GM04504 (cell line): ENCODE data around the gene BMPR1A.
"Not testable (repeated sequence)": the region's sequence is repeated elsewhere in the genome, so short reads cannot be mapped to it uniquely, and the experiment has no call there.

Source experiments
- DNase-seq: peaks from one replicate; pipeline ENCODE4 v3.0.0-alpha.2; 2012; ENCODE audit warnings: low read depth

The BMPR1A gene

DNA sequence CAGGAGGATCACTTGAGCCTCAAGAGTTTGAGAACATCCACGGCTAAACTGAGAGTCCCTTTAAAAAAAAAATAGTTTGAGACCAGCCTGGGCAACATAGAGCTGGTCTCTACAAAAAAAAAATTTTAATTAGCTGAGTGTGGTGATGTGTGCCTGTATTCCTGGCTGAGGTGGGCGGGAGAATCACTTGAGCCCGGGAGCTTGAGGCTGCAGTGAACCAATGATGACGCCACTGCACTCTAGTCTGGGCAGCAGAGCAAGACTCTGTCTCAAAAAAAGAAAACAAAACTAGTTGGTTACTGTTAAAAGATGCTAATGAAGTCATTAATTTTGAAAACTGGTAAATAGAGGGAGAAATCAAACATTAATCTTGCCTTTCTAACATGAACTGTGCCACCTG, 124.6 kb downstream of the BMPR1A start:
- DNase-seq, result no peak

DNA sequence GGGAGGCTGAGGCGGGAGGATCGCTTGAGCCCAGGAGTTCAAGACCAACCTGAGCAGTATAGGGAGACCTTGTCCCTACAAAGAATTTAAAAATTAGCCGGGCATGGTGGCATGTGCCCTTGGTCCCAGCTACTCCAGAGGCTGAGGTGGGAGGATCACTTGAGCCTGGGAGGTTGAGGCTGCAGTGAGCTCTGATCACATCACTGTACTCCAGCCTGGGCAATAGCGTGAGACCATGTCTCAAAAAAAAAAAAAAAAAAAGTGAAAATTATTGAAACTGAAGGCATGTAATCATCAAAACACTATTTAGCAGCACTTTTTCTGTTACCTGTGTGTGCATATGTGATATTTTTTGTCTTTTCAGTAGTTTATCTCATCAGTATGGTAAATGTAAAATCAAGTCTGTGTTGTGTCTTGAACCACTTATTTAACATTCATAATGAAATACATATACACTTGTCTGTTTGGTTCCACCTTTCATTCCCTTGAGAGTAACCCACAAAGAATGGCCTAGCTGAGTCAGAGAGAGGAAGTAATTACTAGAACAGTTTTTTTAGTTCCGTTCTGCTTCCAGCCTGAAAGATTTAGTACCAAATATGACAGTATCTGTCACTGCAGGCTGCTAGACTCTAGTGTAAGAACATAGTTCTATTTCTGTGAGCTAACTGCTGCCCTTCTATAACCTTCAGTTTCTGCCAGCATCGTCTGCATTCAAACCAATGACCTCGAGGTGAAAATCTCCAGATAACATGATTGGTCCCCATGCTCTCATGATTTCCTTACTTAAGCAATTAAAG, 132.4 kb downstream of the BMPR1A start:
- DNase-seq, result peak; percentile 35

DNA sequence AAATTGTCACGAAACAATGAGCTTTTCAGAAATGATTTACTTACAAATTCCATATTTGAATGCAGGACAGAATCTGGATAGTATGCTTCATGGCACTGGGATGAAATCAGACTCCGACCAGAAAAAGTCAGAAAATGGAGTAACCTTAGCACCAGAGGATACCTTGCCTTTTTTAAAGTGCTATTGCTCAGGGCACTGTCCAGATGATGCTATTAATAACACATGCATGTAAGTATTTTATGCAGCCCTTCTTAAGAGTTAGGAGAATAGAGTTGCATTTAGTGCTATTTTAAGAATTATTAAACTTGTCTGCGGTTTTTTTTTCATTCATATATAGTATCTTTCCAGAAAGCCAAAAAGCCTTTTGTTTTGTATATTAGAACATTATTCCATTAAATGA, 133.6 kb downstream of the BMPR1A start:
- DNase-seq, result no peak

DNA sequence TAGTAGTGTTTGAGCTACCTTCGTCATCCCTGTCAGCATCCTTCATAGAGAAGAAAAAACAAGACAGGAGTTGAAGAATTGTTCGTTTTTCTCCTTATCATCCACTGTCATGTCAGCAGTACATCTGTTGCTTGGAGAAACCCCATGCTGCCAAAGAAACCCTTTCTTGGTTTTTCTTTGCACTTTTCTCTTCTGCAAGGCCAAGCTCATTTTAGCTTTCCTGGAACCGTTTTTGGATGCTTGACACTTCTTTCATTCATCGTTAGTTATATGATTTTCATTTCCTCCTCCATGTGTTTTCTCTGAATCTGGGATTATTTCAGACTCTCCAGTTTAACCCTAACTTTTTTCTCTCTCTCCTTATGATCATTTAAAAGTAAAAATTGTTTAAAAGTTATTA, 142.1 kb downstream of the BMPR1A start:
- DNase-seq, result no peak

DNA sequence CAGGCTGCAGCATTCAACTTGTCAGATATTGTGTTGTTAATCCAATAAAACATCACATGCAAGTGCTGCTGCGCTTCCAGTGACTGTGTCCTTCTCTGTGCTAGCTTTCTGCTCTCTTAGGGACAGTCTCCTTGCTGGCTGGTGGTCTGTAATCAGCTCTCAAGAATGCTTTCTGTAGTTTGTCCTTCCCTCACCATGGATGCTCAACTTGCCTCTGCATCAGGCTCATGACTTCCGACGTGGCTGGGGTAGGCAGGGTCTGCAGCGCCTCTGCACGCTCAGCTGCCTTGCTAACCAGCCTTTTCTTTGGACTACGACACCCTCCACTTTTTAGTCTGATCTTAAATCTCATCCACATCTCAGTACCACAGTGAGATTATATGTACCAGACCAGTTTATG, 142.7 kb downstream of the BMPR1A start:
- DNase-seq, result no peak

DNA sequence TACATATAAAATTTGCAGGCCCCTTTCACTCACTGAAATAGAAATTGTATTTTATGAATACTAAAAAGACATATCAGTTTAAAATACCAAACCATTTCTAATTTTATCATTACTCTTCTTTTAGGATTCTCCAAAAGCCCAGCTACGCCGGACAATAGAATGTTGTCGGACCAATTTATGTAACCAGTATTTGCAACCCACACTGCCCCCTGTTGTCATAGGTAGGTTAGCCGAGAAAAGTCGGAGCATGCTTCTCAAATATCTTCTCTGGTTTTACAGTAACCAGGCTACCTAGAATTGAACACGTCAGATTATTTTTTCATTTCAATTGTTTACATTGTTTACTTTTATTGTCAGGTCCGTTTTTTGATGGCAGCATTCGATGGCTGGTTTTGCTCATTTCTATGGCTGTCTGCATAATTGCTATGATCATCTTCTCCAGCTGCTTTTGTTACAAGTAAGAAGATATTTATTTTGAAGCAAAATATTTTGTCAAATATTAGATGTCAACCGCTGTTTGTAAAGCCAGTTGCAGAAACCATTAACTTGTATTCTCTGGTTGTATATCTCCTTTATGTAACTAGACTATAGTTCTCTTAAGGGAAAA, 143.4 kb downstream of the BMPR1A start:
- peak; percentile 40 for DNase-seq

DNA sequence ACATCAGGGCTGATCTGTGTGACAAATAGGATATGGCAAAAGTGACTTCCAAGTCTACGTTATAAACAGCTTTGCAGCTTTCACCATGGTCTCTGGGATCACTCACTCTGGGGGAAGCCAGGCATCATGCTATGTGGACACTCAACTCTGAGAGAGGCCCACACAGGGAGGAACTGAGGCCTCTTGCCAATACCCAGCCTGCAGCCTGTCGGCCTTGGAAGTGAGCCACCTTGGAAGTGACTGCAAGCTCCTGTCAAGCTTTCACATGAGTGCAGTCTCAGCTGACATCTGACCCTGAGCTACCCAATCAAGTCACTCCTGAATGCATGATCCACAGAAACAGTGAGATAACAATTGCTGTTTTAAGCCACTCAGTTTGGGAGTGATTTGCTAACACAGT, 144.5 kb downstream of the BMPR1A start:
- DNase-seq, result peak; percentile 41

DNA sequence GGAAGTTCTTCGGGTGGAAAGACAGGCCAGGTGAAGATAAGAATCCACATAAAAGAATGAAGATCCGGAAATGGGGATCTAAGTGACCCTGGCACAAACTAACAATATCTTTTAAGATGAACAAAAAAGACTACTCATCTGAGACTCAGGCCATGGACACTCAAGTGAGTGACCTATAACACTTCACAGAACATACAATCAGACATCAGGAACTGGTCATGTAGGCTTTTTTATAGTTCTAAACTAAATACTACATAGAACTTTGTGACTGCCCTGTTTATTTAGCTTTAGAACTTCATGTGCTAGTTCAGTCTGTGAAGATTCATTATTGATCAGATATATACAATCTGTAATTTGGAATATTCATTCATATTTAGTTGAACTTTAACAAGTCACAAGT, 148.2 kb downstream of the BMPR1A start:
- DNase-seq, result no peak

DNA sequence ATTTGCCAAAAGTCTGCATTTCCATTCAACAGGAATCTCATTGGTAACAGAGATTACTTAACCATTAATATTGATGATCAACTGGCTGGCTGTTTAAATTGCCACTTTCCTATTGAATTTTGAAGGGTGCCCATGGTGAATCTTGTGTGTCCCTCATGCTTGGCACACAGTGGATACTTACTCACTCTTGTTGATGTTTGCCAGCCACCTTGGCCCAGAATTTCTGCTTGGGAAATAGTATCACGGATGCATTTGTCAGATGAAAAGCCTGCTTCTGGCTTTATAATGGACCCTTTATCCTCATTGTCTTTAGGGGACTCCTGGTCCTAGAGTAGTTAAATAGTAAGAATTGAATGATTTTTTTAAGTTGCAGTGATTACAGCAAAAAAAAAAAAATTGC, 149.0 kb downstream of the BMPR1A start:
- no peak for DNase-seq

DNA sequence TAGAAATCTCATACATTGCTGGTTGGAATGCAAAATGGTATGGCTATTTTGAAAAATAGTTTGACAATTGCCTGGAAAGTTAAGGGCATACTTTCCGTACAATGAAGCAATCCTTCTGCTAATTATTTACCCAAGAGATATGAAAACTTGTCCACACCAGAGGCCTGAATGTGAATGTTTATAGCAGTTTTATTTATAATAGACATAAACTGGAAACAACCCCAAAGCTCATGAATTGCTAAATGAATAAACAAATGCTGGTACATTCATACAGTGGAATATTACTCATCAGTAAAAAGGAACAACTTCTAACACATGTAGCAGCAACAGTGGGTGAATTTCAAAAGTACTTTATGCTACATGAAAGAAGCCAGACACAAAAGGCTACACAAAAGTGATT, 158.3 kb downstream of the BMPR1A start:
- no peak for DNase-seq

DNA sequence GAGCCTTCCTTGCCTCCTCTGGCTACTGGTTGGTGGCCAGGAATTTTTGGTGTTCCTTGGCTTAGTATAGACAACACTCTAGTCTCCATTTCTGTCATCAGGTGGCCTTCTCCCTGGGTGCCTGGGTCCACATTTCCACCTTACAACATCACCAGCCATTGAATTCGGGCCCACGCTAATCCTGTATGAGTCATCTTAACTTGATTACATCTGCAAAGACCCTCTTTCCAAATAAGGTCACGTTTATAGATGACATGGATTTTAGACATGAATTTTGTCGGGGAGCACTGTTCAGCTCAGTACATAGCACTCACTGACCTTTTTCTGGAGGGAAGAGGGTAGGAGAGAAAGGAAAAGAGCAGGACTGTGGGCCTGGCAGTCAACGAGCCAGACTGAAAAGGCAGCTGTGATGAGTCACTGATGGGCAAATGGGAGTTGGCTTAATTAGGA, 161.6 kb downstream of the BMPR1A start:
- DNase-seq, result no peak

DNA sequence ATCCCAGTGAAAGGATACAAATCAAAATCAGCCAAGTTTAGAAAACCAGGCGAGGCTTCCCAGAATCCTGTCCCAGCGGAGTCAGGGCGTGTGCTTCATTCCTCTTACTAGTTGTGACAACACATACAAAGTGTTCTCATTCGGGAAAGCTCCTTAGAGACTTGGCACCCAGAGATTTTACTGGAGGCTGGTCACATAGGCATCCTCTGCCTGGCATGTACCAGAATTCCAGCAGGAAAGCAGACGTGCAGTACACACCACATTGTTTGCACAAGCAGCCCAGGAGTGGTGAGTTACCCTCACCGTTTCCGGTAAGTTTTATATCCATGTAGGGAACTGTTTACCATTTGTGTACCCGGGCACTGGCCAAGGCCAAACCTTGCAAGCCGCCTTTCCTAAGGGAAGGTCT, 166.1 kb downstream of the BMPR1A start:
- no peak for DNase-seq

DNA sequence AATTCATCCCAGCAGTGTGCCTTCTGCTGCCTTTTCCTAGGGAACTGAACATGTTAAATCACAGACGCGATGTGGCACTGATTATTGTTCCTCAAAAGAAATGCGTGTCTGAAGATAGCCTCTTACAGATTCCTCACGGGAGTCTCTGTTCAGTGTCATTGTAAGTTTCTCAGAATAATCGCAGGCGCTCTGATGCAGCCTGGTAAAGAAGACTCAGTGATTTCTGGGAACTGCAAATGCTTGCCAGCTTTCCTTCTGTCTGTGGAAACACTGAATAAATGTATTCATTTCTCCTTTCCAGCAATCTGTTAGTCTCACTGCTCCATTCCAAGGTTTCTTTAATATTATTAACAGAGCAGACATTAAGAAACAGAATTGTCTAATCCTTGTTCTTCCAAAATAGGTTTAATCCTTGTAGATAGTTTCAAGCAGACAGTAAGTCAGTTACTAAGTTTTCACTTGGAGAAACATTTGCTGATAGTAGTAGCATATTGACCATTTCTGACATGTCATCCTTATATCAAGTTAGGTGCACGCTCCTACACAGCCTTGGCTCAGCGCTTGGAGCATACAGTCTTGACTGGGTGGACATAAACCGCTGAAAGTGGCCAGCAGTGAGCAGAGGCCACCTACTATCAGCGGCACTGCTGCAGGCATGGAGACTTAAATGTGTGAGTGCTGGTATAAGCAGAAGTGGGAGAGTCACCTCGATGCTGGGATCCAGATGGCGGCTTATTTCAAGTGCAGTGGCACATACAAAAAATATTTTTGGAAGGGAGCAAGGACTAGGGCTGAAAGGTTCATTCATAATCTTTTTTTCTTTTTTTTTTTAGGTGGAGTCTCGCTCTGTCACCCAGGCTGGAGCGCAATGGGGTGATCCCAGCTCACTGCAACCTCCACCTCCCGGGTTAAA, 173.3 kb downstream of the BMPR1A start:
- no peak for DNase-seq

DNA sequence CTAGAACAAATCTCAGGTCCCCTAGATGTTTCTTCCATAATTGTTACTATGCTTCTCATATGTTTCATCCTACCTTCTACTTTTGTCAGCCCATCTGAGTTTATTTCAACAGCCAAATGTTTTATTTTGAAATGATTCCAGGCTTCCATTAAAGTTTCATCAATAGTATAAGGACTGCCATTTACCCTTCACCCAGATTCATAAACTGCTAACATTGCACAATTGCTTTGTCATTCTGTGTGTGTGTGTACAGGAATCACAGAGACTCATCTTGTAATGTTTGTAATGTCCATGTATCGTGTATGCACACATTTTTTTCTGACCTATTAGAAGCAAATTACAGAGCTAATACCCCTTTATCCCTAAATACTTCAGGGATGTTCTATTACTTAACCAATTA, 175.5 kb downstream of the BMPR1A start:
- no peak for DNase-seq

DNA sequence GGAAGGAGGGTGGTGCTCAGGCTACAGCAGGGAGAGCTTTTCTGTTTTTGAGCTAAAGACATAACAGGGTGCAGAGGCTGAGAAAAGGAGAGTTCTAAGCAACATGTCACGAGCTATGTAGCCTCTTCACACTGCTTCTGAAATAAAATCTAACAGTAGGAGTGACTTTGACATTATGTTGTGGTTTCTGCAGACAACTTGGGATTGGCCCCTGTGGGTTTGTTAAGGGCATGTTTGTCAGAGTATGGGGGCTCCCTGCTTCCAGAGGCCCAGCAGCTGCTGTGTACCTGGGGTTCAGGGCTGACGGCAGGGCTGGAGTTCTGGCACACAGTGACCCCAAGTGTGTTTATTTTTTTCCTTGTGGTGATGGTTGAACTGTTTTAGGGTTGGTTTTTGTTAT, 176.3 kb downstream of the BMPR1A start:
- no peak for DNase-seq

DNA sequence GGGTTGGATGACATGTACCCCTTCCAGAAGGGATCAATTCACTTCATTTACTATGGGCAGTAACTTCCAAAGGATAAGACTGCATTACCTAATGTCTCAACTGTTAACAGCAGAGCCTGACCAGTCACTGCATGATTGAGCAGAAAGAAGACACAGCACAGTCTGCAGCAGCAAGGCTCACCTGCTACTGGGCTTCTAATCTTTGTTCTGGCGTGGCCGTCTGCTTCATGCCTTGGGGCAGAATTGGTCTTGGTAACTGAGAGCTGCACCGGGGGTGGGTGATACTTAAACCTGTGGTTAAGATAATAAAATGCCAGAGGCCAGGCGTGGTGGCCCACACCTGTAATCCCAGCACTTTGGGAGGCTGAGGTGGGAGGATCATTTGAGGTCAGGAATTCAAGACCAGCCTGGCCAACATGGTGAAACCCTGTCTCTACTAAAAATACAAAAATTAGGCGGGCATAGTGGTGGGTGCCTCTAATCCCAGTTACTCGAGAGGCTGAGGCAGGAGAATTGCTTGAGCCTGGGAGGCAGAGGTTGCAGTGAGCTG, 177.8 kb downstream of the BMPR1A start:
- not testable (repeated sequence) for DNase-seq

DNA sequence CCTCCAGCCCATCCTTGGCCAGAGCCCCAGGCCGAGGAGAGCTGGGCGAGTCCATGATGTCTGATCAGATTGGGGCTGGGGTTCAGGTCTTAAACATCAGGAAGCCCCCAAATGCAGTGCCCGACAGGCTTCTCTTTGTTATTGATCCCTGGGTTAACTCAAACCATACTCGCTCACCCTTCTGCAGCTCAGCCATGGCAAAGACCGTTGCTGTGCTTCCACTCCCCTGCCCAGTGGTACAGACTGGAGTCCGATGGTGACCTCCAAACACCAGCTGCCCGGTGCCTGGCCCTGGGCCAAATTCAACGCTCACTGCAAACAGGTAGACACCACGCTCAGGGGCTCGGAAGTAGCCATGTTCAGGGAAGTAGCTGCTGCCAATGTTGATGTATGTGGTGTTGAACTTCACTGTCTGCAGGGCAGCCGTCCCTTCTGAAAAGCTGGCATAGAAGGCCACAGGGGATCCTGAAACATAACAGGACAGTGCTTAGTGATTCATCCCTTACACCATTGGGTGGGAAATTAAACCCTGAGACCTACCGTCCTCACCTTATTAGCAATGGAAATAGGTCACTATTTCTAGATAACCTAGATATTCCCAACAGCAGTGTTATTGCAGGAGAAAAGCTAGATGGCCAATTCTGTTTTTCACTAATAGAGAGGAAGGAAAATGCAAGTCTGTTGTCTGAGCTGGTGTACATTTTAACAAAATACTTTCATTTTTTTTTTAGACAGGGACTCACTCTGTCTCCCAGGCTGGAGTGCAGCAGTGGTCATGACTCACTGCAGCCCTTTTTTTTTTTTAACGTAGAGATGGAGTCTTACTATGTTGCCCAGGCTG, 180.5 kb downstream of the BMPR1A start:
- DNase-seq, result no peak

DNA sequence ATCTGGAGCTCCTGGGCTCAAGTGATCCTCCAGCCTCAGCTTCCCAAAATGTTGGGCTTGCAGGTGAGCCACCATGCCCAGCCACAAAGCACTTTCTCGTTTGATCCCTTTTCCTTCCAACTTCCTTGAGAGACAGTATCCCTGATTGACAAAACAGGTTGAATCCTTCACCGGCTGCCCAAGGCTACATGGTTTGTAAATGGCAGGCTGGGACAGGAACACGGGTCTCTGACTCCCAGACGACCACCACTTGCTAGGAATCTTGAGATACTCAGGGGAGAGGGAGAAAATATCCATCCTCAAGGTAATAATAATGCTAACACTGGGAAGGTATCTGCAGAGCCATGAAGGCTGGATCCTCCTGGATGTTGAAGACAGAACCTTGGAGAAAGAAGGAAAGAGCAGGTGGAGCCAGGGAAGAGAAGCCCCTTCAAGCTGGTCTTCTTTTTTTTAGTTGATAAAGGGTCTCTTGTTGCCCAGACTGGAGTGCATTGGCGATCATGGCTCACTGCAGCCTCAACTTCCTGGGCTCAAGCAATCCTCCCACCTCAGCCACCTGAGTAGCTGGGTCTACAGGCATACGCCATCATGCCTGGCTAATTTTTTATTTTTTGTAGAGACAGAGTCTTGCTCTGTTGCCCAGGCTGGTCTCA, 181.2 kb downstream of the BMPR1A start:
- DNase-seq, result no peak

DNA sequence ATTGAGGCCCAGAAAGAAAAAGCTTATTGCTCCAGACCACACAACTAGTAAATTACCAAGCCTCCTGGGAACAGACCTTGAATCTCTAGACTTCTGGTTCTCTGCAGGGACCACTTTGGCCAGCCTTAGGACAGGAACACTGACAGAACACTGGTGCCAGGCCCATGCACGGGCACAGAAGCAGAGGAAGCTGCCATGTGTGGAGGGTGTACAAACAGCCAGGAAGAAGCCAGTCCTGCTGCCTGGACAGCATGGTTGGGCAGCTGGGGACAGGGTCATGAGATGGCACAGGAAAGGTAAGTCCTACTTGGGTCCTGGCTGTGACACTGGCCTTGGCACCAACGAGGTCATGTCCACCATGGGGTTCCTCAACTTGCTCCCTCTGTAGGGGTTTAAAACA, 181.8 kb downstream of the BMPR1A start:
- DNase-seq, result no peak

DNA sequence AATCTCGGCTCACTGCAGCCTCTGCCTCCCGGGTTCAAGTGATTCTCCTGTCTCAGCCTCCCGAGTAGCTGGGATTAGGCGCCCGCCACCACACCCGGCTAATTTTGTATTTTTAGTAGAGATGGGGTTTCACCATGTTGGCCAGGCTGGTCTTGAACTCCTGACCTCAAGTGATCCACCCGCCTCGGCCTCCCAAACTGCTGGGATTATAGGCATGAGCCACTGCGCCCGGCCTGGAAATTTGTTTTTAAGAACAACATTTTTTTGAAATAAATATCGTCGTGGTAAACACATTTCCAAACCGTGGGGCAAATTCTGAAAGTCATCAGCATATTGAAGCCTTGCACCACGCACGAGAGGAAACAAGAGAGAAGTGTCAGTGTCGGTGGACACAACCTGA, 183.7 kb downstream of the BMPR1A start:
- DNase-seq, result not testable (repeated sequence)

DNA sequence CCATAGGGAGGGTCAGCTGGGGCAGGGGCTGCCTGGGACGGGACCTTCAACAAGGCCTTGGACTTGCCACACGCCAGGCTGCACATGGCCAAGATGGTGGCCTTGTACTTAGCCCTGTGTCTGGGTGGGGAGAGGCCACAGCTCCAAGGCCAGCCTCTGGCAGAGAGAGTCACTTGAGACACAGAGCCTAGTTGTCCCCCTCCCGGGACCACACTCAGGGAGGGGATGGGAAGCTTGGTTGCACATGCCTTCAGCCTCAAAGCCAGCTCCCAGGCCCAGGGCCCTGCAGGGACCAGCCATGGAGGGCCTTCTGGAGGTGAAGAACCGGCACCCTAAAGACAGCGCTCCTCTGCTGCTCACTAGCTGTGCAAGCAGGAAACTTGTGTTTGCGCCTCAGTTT, 184.3 kb downstream of the BMPR1A start:
- DNase-seq, result no peak
